HepG2 (cell line): ENCODE results near the gene RNASE11. TPM values are rescaled to one million over a fixed set of nuclear protein-coding genes. Genes with fewer than 3 reads are reported as not detected.

ENCODE experiments used
- CHCHD3 ChIP-seq: sonication (generic); formaldehyde crosslinking; IDR thresholded peaks from 2 replicates; pipeline ENCODE4 v1.8.0; 2022; ENCODE audit warnings: mild to moderate bottlenecking, missing genetic modification reagents, moderate library complexity
- CHD2 ChIP-seq: IDR thresholded peaks from 2 replicates; pipeline ENCODE4 v1.6.1; 2011; ENCODE audit warnings: low read depth, low read length, improper control_type of control experiment
- MLXIP ChIP-seq: sonication (generic); formaldehyde crosslinking; IDR thresholded peaks from 2 replicates; pipeline ENCODE4 v1.9.0; 2021; ENCODE audit warnings: missing genetic modification reagents, borderline replicate concordance
- RBFOX2 ChIP-seq: fragments of 200-400 bp; formaldehyde crosslinking; IDR thresholded peaks from 2 replicates; pipeline ENCODE4 v1.6.1; 2017; ENCODE audit warnings: low read depth, mild to moderate bottlenecking, low read length
- SAP130 ChIP-seq: IDR thresholded peaks from 2 replicates; pipeline ENCODE4 v1.6.1; 2016; ENCODE audit warnings: low read depth
- SP4 ChIP-seq: sonication (generic); formaldehyde crosslinking; IDR thresholded peaks from 2 replicates; pipeline ENCODE4 v1.8.1; 2023; ENCODE audit warnings: mild to moderate bottlenecking, missing genetic modification reagents
- TAF1 ChIP-seq: sonication (generic); formaldehyde crosslinking; IDR thresholded peaks from 2 replicates; pipeline ENCODE4 v1.4.0; 2020; ENCODE audit warnings: missing genetic modification reagents
- U2AF1 ChIP-seq: fragments of 200-400 bp; formaldehyde crosslinking; optimal IDR thresholded peaks from 2 replicates; pipeline ENCODE3; 2017; ENCODE audit warnings: mild to moderate bottlenecking, low read depth, low read length
- ZBTB3 ChIP-seq: sonication (generic); formaldehyde crosslinking; IDR thresholded peaks from 2 replicates; pipeline ENCODE4 v1.4.0; 2020; ENCODE audit warnings: low read depth, mild to moderate bottlenecking, moderate library complexity, missing genetic modification reagents, borderline replicate concordance
- ZBTB7A ChIP-seq: sonication (generic); formaldehyde crosslinking; IDR thresholded peaks from 2 replicates; pipeline ENCODE4 v1.8.0; 2022; ENCODE audit warnings: mild to moderate bottlenecking, missing genetic modification reagents
- ZFP36L1 ChIP-seq: sonication (generic); formaldehyde crosslinking; IDR thresholded peaks from 2 replicates; pipeline ENCODE4 v1.8.0; 2022; ENCODE audit warnings: mild to moderate bottlenecking, missing genetic modification reagents, moderate library complexity
- ZFP36L2 ChIP-seq: sonication (generic); formaldehyde crosslinking; IDR thresholded peaks from 2 replicates; pipeline ENCODE4 v1.4.0; 2020; ENCODE audit warnings: missing genetic modification reagents
- ZNF10 ChIP-seq: sonication (generic); formaldehyde crosslinking; IDR thresholded peaks from 2 replicates; pipeline ENCODE4 v1.4.0; 2020; ENCODE audit warnings: mild to moderate bottlenecking, low read depth, missing genetic modification reagents, borderline replicate concordance
- ZNF230 ChIP-seq: sonication (generic); formaldehyde crosslinking; IDR thresholded peaks from 2 replicates; pipeline ENCODE4 v1.4.0; 2020; ENCODE audit warnings: mild to moderate bottlenecking, missing genetic modification reagents
- ZNF251 ChIP-seq: sonication (generic); formaldehyde crosslinking; IDR thresholded peaks from 2 replicates; pipeline ENCODE4 v1.9.0; 2021; ENCODE audit warnings: mild to moderate bottlenecking, missing genetic modification reagents
- ZNF318 ChIP-seq: sonication (generic); formaldehyde crosslinking; IDR thresholded peaks from 2 replicates; pipeline ENCODE4 v1.4.0; 2020; ENCODE audit warnings: mild to moderate bottlenecking, missing genetic modification reagents
- ZNF451 ChIP-seq: sonication (generic); formaldehyde crosslinking; IDR thresholded peaks from 2 replicates; pipeline ENCODE4 v1.5.0; 2020; ENCODE audit warnings: mild to moderate bottlenecking, missing genetic modification reagents
- ZNF644 ChIP-seq: IDR thresholded peaks from 2 replicates; pipeline ENCODE4 v1.6.1; 2016; ENCODE audit warnings: low read depth
- ZNF747 ChIP-seq: sonication (generic); formaldehyde crosslinking; IDR thresholded peaks from 2 replicates; pipeline ENCODE4 v1.8.1; 2023; ENCODE audit warnings: missing genetic modification reagents, mild to moderate bottlenecking, borderline replicate concordance
- polyA plus RNA-seq, 8 experiments: library from polyadenylated mRNA; depleted of rRNA in 3 of 8; stranded (reverse) in 7 of 8; unstranded in 1 of 8; fragments of >200 nt; fragmentation: Illumina TruSeq in 4 of 8; extraction: Trizol in 4 of 8; gene quantifications; 2 replicates each; pipeline versions ENCODE4 v1.2.1 to v1.2.3, GENCODE V29; 2011 to 2016; ENCODE audit warnings: low read depth in 4 of 8, missing spikeins in 1 of 8, mixed read lengths in 1 of 8; ENCODE audit not compliant: insufficient read depth in 1 of 8
- total RNA-seq, 5 experiments: library from RNA; depleted of rRNA; stranded (reverse); fragments of >200 nt; fragmentation: Illumina TruSeq; extraction: Trizol; gene quantifications; 2 replicates each; pipeline ENCODE4 v1.2.3, GENCODE V29; 2016; ENCODE audit warnings: low read depth in 1 of 5

Gene RNASE11
- total and polyA plus RNA-seq, 2 of the 13 experiments (the other 11 are each of a cell fraction or from before 2014, with no cell fraction given) = not detected

GRCh38 chr14:20613094-20614037 lies 25.6 kb upstream of the RNASE11 start (continued):
- TF ChIP-seq MLXIP (CRISPR knock-in tag) = peak; percentile 79; the same call in 1 of the 2 replicates
- peak; percentile 79; the same call in 1 of the 2 replicates for TF ChIP-seq ZNF230
- TF ChIP-seq ZFP36L1 = peak; percentile 93
- TF ChIP-seq ZNF644 (CRISPR knock-in tag) = peak; percentile 4; the same call in 1 of the 2 replicates
- peak; percentile 80 for TF ChIP-seq SAP130 (CRISPR knock-in tag)
- TF ChIP-seq ZFP36L2 = no peak
- no peak for TF ChIP-seq ZBTB3 (CRISPR knock-in tag)
- no peak for TF ChIP-seq CHCHD3
- TF ChIP-seq SP4 (CRISPR knock-in tag) = peak; percentile 51; the same call in 1 of the 2 replicates
- no peak for TF ChIP-seq ZNF318 (CRISPR knock-in tag)
- 0 out of 2 replicates have a peak, but pooled peaks have one; percentile 28 for TF ChIP-seq ZNF451 (CRISPR knock-in tag)
- TF ChIP-seq TAF1 (CRISPR knock-in tag) = no peak; the same call in 1 of the 2 replicates
- TF ChIP-seq U2AF1 = no peak
- TF ChIP-seq RBFOX2 = no peak
- TF ChIP-seq ZBTB7A = no peak
- TF ChIP-seq ZNF251 (CRISPR knock-in tag) = no peak
- TF ChIP-seq ZNF10 (CRISPR knock-in tag) = no peak
- TF ChIP-seq ZNF747 (CRISPR knock-in tag) = peak; percentile 83; the same call in 1 of the 2 replicates
- TF ChIP-seq CHD2 = no peak
